Tongue (tissue), 2 donors: ENCODE measurements around the gene CACNB2. TPM values are rescaled to one million over a fixed set of nuclear protein-coding genes. Genes with fewer than 3 reads are reported as not detected.
"Not testable (repeated sequence)": the region's sequence is repeated elsewhere in the genome, so short reads cannot be mapped to it uniquely, and the experiment has no call there.

Experiments used
- DNase-seq: peaks from one replicate; pipeline ENCODE4 v3.0.0-alpha.2; 2015
- total RNA-seq: library from RNA; depleted of rRNA; stranded (reverse); fragments of >200 nt; gene quantifications from one replicate; pipeline ENCODE4 v1.2.3, GENCODE V29; 2014

CACNB2 gene
- total RNA-seq, 1 donor from 2014 or later: 3.3 TPM

GRCh38 chr10:18402853-18403252 lies 262.6 kb downstream of the CACNB2 start:
- no peak for DNase-seq

- no peak for DNase-seq
Observed at GRCh38 chr10:18404530-18404929, 264.3 kb downstream of the CACNB2 start.

GRCh38 chr10:18406136-18406535 lies 265.9 kb downstream of the CACNB2 start:
- DNase-seq: no peak

GRCh38 chr10:18409599-18410397 lies 269.6 kb downstream of the CACNB2 start:
- no peak for DNase-seq

- DNase-seq: no peak
Observed at GRCh38 chr10:18414061-18414460, 273.8 kb downstream of the CACNB2 start.

GRCh38 chr10:18417950-18418527 lies 277.8 kb downstream of the CACNB2 start:
- no peak for DNase-seq

DNA sequence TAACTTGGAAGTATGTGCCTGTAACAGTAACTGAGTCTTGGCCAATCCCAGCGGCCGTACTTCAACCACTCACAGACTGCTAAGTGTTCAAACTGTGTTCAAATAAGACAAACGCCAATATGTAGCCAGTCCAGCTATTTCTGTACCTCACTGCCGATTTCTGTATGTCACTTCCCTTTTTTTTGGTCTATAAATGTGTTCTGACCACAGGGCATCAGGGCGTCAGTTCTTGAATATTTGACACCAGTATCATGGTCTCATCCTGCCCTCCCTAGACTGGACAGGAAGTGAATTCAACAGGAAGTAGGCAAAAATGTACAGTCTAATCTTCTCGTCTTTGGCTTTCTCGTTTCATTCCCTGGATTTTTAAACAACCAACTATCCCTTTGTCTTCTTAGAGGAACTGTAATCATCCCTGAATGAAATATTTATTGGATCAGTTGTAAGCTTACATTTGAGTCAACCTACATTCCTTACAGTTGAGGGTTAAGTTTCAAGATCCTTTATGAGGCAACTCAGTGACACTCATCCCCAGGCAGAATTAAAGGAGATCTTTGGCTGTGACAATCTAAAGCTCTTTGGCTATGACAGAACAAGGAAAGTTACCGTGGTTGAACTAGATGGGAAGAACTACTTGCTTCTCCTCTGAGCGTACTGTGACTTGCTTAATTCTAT lies 278.5 kb downstream of the CACNB2 start:
- no peak for DNase-seq

- no peak for DNase-seq
Observed at GRCh38 chr10:18419945-18420344, 279.7 kb downstream of the CACNB2 start.

GRCh38 chr10:18421726-18422293 lies 281.6 kb downstream of the CACNB2 start:
- no peak for DNase-seq

DNA sequence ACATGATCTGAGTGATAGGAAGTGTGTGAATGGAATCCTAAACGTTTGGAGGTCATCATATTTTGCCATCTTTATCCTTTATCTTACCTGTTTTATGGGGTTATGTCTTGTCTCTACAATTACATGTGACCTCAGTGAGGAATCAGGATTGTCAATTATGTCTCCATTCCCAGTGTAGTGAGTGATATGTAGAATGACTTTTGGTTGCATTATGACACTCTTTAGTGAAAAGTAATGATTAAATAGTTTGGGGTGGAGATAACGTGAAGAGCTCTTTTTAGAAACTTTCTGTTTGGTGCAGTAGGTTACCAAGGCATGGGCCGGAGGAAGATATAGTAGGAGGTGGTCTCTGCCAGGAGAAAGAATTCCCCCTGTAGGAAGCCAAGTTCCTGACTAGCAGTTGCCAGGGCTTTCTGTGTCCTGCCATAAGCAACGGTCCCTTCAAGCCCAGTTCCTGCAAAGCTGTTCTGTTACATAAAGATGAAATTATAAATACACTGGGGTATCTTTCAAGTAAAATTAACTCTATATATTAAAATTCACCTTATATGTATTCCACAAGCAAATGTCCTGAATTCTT lies 282.9 kb downstream of the CACNB2 start:
- no peak for DNase-seq

- no peak for DNase-seq
Observed at GRCh38 chr10:18424200-18424599, 284.0 kb downstream of the CACNB2 start.

DNA sequence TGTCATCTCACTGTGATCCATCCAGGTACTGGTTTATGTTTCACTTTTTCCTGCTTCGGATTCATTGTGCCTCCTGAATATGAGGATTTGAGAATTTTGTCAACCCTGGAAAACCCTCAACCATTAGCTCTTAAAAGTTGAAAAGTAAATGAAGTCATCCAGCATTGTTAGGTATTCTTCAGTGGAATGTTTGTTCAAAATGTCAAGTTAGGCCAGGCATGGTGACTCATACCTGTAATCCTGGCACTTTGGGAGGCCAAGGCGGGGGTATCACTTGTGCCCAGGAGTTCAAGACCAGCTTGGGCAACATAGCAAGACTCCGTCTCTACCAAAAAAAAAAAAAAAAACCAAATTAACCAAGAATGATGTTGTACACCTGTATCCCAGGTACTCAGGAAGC lies 289.1 kb downstream of the CACNB2 start:
- DNase-seq: no peak

DNA sequence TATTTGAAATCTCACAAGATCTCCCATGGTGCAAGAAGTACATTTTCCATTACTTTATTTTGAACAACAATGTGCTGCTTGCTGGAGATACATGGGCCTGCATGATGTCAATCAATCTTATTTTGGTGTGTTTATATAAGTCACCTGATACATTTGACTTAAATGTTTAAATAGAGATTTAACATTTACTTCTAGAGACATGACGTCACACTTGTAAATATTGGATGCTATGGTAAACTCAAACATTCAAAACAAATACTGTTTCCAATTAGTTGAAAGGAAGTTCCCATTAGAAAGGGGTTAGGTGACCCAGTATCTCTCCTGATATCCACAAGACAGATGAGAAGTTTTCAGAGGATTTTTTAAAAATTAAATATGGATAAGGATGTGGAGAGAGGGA lies 296.7 kb downstream of the CACNB2 start:
- DNase-seq: peak; percentile 10

GRCh38 chr10:18437486-18437885 lies 297.3 kb downstream of the CACNB2 start:
- DNase-seq: no peak

DNA sequence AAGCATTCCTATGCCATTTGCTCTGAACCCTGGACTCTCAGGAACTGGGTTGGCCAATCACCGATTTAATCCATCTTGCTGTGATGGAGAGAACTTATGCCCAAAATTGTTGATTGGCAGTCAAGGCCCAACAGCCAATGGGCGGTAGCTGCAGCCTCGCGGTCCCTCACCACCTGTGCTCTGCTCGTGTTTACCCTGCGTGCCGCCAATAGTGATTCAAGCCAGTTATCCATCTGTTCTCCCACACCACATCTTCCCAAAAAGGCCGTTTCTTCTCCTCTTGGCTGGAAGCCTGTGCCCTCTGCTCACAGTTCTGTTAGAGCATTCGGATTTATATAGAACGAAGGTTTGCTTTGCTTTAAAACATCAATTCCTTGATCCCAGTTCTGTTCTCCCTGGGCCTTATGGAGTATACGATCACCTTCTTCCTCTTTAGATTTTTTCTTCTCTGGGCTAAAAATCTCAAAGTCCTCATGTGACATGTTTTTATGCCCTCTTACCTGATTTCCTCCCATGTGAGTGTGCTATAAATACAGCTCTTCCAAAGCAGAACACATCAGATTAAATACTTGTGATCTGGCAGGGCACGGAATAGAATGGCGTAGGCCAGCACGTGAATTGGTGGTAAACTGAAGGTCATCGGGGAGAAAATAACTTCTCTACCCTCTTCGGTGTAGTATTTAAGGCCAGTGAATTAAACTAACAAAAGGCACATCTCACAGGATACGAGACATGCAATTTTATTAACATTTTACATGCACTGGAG lies 298.3 kb downstream of the CACNB2 start:
- no peak for DNase-seq

GRCh38 chr10:18439601-18440000 lies 299.4 kb downstream of the CACNB2 start:
- no peak for DNase-seq

GRCh38 chr10:18445635-18446034 lies 305.4 kb downstream of the CACNB2 start:
- DNase-seq: not testable (repeated sequence)

GRCh38 chr10:18446205-18446604 lies 306.0 kb downstream of the CACNB2 start:
- DNase-seq: no peak

GRCh38 chr10:18449611-18450026 lies 309.4 kb downstream of the CACNB2 start:
- no peak for DNase-seq

DNA sequence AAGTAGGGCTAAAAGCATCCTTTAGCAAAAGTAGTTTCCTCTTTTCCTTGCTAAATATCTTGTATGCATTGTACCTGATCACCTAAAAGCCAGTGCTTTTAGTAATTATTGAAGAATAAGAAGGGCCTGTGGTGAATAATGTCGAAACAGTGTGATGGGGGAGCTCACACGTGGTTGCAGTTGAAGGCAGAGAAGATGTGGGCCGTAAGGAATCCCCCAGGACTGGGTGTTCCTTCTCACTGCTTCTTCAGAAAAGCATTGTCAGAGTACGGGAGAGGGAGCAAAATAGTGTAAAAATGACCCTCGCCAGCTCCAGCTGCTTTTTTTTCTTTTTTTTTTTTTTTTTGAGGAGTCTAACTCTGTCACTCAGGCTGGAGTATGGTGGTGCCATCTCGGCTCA lies 310.1 kb downstream of the CACNB2 start:
- DNase-seq: no peak

DNA sequence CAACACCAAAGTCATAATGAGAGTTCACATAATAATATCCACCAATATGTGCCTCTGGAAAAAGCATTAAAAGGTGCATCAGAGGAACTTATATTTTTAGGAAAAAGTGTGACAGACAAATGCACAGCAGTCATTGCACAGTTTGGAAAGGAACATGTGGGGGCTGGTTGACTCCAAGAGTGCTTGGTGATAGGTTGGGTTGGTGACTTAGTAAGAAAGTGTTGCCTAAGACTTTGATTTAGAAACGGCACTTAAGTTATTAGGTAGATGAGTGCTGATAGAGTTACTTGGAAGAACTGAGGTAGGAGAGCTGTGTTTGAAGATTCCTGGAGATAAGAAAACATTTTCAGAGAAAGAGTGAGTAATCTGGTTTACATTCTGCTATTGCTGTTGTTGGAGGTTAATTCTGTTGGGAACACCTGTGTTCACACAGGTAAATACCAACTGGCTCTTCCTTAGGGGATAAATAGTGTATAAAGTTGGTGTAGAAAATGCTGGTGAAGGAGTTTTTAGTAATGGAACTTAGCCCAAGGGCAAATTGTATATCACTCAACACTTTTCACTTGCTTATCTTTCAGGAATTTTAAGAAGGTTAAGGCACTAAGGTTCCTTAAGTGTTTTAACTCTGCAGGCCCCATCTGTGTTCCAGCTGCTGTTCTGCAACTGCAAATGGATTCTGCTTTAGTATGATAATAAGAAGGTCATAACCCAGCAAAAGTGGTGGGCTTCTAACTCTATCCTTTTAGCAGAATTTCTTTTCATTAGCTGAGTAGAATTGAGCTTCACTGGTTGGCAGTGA lies 315.1 kb downstream of the CACNB2 start:
- no peak for DNase-seq
